Right ventricle myocardium inferior (tissue), 1 donor: Measurements from ENCODE around the gene KRTAP5-2. TPM values are rescaled to one million over a fixed set of nuclear protein-coding genes. Genes with fewer than 3 reads are reported as not detected.
A peak's percentile ranks its signal among the peaks of the same experiment; 100 is the strongest.
"Not testable (repeated sequence)": the region's sequence is repeated elsewhere in the genome, so short reads cannot be mapped to it uniquely, and the experiment has no call there.

Experiments used
- ATAC-seq: fragments of 200-7000 bp; cut with Tn5 transposase; one replicate; pipeline ENCODE4 v1.9.1; 2020; ENCODE audit warnings: mild to moderate bottlenecking, moderate library complexity
- DNase-seq: peaks from one replicate; pipeline ENCODE4 v3.0.0; 2021; ENCODE audit errors: missing footprints
- intact Hi-C: fragments of 100-400 bp; cut with DNase I; formaldehyde crosslinking; loops from one replicate; pipeline ENCODE4 v1.11.0; 2022
- total RNA-seq: library from RNA; stranded (reverse); fragmentation: NEBNext Ultra II Directional; extraction: Animal tissue kit (Norgen Biotek cat#: 25700); gene quantifications from one replicate; pipeline ENCODE4 v1.2.1, GENCODE V29; 2021
- donor health status: DM: no; HTN: yes; CAD: no; lungs with severe emphysema.

The KRTAP5-2 gene
- total RNA-seq, 1 donor from 2014 or later, result not detected

DNA sequence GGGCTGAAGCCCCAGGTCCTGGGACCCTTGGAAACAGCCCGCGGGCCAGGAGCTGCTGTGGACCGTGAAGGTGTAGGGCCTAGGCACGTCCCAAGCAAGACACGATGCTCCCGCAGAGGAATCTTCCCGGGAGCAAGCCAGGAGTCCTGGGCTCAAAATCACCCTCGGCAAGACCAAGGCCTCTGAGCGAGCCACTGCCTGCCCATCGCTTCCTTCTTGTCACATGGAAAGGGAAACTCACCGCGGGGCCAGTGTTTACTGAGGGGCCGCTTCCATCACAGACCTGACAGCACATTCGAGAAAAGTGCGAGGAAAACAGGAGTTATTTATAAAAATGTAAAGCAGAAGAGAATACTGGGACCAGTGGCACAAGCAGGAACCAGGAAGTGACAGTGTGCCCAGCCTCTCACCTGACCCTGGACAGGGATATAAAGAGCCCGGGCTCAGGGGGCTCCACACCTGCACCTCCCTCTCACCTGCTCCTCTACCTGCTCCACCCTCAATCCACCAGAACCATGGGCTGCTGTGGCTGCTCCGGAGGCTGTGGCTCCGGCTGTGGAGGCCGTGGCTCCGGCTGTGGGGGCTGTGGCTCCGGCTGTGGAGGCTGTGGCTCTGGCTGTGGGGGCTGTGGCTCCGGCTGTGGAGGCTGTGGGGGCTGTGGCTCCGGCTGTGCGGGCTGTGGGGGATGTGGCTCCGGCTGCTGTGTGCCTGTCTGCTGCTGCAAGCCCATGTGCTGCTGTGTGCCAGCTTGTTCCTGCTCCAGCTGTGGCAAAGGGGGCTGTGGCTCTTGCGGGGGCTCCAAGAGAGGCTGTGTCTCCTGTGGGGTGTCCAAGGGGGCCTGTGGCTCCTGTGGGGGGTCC lies 31.5 kb upstream of the KRTAP5-2 start, which contains the start of gene KRTAP5-5:
Gene KRTAP5-5, plus strand, starts transcription at position 450 of the 860 bp plus-strand sequence. Its CDS starts 66 bp downstream, at position 516.
- no peak for ATAC-seq
- DNase-seq, result peak; percentile 17

DNA sequence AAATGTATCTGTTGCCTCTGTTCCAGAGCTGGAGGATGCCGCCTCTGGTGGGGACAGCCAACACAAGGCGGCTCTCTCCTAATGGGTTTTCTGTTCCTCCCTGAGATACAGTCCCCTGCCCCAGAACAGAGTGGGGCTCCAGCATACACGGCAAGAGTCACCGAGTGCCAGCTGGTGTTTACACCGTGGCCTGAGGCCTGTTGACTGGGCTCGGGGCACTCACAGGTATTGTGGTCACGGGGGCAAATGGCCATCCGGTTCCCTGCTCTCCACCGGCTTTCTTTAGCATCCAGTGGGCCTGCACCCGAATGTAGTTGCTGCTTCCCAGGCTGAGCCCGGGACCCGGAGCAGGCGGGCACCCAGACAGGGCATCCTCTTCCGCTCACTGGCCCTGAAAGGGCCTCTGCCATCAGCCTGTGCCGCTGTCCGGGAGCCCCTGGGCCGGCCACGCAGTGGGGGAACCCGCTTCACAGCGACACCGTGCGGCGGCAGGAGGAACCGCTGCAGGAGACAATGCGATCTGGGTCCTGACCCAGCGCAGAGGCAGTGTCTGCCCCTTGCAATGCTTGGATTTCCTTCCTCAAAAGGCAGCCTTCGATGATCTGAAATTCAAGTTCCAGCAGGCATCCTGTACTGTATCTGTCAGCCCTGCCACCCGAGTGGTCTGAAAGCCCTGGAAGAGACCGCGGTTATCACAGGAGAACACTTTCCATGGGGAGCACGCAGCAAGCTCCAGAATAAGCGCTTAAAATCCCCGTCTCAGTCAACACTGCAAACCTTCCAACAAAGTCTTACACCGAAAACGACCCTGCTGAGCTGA lies 30.6 kb upstream of the KRTAP5-2 start:
- ATAC-seq (peak; percentile 79), DNase-seq (peak; percentile 76)
- intact Hi-C loops, result loop anchor here (1.0 to 2.0 kb wide), 2 partner anchors 34 to 82 kb away; no protein-coding TSS in a partner anchor

More for the DNA sequence above, 31.5 kb upstream of the KRTAP5-2 start, which contains the start of gene KRTAP5-5:
- intact Hi-C loops, result loop anchor here (2.0 kb wide), 1 partner anchor 35 kb away; no protein-coding TSS in a partner anchor

DNA sequence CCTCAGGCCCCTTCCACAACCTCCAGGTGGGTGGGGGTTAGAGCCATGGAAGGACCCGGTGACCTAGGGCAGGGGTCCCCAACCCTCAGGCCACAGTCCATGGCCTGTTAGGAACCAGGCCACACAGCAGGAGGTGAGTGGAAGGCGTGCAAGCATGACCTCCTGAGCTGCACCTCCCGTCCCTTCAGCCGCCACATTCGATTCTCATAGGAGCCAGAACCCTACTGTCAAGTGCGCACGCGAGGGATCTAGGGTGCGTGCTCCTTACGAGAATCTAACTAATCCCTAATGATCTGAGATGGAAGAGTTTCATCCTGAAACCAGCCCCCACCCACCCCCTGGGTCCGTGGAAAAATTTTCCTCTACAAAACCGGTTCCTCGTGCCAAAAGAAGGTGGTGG lies 27.4 kb upstream of the KRTAP5-2 start:
- ATAC-seq, result no peak
- intact Hi-C loops, result no loop called here
- peak; percentile 46 for DNase-seq

DNA sequence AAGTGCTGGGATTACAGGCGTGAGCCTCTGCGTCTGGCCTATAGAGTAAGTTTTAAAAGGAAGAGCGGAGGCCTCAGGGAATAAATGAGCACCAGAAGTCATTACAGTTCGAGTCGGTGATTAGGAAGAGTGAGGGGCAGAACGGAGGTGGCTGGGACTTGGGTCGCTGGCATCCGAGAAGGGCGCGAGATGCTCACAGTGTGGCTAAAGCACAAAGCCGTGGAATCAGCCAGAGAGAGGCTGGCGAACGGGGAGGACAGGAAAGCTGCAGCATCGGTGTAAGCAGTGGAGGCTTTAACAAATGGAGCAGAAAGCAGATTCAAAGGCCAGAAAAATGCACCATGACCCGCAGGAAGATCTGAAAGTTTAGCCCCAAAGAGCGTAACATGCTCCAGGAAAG lies 26.5 kb upstream of the KRTAP5-2 start:
- intact Hi-C loops, result no loop called here
- DNase-seq (peak; percentile 26), ATAC-seq (no peak)

- intact Hi-C loops, result no loop called here
- ATAC-seq (no peak), DNase-seq (peak; percentile 33)
Measured at GRCh38 chr11:1623716-1624115, 25.6 kb upstream of the KRTAP5-2 start.

DNA sequence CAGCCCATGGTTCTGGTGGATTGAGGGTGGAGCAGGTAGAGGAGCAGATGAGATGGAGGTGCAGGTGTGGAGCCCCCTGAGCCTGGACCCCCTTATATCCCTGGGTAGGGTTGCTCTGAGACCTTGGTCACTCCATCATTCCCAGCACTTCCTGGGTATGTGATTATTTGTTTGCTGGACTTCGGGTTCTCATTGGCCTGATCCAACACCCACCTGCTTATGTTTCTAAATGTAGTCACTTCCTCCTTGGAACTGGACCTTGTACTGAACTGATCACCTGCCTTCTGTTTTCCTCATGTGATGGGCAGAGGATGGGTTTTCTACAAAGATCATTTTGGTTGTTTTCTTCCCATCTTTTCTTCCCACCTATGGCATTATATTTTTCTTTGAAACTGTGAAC lies 24.0 kb upstream of the KRTAP5-2 start, which contains the start of gene KRTAP5-4:
Gene KRTAP5-4, minus strand, starts transcription at position 53 of the 400 bp plus-strand sequence. Its CDS starts 45 bp downstream, at position 8.
- intact Hi-C loops, result no loop called here
- ATAC-seq (no peak), DNase-seq (no peak)

DNA sequence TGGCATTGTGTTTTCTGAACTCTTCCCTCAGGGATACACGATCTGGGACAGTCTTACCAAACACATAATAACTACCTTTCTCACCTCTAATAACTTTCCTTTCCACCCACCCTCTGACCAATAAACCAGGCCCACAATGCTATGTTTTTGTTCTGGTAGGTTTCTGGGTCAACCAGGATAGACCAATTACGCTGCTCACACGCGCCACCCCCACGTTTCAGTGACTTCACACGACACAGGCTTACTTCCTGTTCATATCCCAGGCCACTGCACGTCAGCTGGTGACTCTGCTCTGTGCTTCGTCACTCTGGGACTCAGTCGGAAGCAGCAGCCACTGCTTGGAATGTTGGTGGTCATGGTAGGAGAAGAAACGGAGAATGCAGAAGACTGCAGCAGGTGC lies 21.4 kb upstream of the KRTAP5-2 start:
- no peak for DNase-seq
- intact Hi-C loops, result no loop called here
- no peak for ATAC-seq

DNA sequence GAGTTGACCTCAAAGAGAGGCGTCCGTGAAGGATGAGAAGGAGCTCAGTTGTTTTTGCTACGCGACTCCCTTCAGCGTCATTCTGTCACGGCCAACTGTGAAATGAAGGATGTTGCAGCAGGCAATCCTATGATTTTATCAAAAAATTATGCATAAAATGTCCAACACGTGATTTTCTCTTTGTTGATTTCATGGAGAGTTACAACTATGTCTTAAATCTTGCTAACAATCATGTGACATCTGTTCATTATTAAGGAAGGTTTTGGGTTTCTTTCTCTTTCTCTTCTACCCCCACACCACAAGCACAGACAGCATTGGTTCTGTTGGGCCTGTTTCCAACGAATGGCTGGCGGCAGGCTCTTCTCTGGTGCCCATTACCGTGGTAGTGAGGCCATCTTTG lies 20.1 kb upstream of the KRTAP5-2 start:
- DNase-seq (no peak), ATAC-seq (no peak)

GRCh38 chr11:1608363-1608762 lies 10.3 kb upstream of the KRTAP5-2 start, which contains the start of gene KRTAP5-3:
KRTAP5-3 (minus strand) TSS chr11:1608463; CDS start chr11:1608385, 78 bp downstream.
- intact Hi-C loops, result no loop called here
- no peak for DNase-seq
- ATAC-seq, result no peak

More for the DNA sequence above, 20.1 kb upstream of the KRTAP5-2 start:
- intact Hi-C loops, result no loop called here

DNA sequence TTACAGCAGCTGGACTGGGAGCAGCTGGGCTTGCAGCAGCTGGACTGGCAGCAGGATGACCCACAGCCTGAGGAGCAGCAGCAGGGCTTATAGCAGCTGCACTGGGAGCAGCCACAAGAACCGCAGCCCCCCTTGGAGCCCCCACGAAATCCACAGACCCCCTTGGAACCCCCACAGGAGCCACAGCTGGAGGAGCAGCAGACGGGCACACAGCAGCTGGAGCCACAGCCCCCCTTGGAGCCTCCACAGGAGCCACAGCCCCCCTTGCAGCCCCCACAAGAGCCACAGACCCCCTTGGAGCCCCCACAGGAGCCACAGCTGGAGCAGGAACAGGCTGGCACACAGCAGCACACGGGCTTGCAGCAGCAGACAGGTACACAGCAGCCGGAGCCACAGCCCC lies 9.8 kb upstream of the KRTAP5-2 start:
- DNase-seq, intact Hi-C loops, ATAC-seq: not testable (repeated sequence)

GRCh38 chr11:1607156-1607845 lies 9.2 kb upstream of the KRTAP5-2 start:
- DNase-seq, intact Hi-C loops, ATAC-seq: not testable (repeated sequence)

DNA sequence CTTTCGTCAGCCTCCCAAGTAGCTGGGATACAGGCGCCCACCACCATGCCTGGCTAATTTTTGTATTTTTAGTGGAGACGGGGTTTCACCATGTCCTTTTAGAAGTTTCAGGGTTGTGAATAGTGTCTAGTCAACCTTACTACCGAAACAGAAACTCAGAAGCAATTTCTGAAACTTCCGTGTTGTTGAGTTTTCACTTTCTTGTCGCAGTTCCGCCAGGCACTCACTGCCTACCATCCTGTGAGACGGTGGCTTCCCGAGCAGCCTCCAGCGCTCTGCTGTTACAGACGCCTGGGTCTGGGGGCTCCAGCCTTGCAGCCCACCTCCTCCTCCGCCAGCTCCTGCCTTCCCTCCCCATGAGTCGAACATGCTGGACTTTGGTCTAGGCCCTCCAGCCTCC lies 7.8 kb upstream of the KRTAP5-2 start:
- ATAC-seq, intact Hi-C loops, DNase-seq: not testable (repeated sequence)

- DNase-seq (no peak), ATAC-seq (no peak)
- intact Hi-C loops, result no loop called here
Measured at GRCh38 chr11:1604711-1605110, 6.6 kb upstream of the KRTAP5-2 start.

GRCh38 chr11:1604181-1604580 lies 6.1 kb upstream of the KRTAP5-2 start:
- ATAC-seq, result no peak
- no peak for DNase-seq
- intact Hi-C loops, result no loop called here

GRCh38 chr11:1603629-1604028 lies 5.5 kb upstream of the KRTAP5-2 start:
- intact Hi-C loops, result no loop called here
- no peak for DNase-seq
- no peak for ATAC-seq

DNA sequence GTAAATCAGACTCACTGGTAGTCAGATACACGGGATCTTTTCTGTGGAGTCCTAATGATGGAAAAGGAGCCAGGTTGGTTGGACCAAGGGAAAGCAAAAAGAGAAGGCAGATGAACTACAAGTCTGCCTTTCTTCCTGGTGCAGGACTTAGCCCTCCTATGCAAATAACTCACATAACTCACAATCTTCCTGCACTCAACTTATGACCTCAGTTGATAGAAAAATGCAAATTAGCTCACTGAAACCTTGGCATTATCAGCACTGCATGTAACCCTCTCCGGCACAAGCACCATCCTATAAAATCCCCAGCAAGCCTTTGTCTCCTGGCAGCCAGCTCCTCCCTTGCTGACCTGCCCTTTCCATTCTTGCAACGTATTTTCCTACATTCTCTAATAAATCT lies 3.6 kb upstream of the KRTAP5-2 start:
- intact Hi-C loops, ATAC-seq, DNase-seq: not testable (repeated sequence)

DNA sequence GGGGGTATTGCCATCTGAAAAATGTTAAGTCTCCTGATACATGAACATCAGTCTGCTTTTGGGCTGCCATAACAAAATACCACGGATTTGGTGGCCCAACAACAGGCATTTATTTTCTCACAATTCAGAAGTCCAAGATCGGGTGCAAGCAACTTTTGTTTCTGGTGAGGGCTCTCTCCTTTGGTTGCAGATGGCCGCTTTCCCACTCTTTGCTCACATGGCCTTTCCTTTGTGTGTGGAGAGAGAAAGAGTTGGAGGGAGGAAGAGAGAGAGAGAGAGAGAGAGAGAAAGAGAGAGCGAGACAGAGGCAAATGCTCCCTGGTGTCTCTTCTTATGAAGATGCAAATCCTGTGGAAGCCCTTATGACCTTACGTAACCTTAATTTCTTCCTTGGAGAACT lies 2.5 kb upstream of the KRTAP5-2 start:
- ATAC-seq (no peak), DNase-seq (no peak)
- intact Hi-C loops, result no loop called here

- ATAC-seq, result no peak
- intact Hi-C loops, result no loop called here
- DNase-seq, result no peak
Measured at GRCh38 chr11:1598816-1599215, 722 bp upstream of the KRTAP5-2 start.
